Small intestine (tissue), 7 donors: ENCODE data around the gene FAM174B. TPM values are rescaled to one million over a fixed set of nuclear protein-coding genes. Genes with fewer than 3 reads are reported as not detected.

Source experiments
- DNase-seq, 2 donors: peaks; one replicate each; pipeline versions ENCODE4 v3.0.0 to v3.0.0-alpha.2; 2013
- FAIRE-seq: peaks from 2 replicates; lab custom pipeline; 2012; peaks lifted over from hg19 to GRCh38; lab: Jason Lieb, UNC
- H3K27ac ChIP-seq, 3 donors: one replicate each; pipeline ENCODE4 v1.5.1; 2013; ENCODE audit warnings: low read length in 2 of 3, mild to moderate bottlenecking in 2 of 3, control low read depth in 1 of 3, inconsistent platforms in 1 of 3, low read depth in 1 of 3, moderate library complexity in 1 of 3
- H3K27me3 ChIP-seq, 3 donors: one replicate each; pipeline ENCODE4 v1.6.1; 2013; ENCODE audit warnings: low read length in 3 of 3, inconsistent platforms in 1 of 3; ENCODE audit not compliant: control insufficient read depth in 3 of 3, insufficient read depth in 3 of 3
- H3K36me3 ChIP-seq, 3 donors: one replicate each; pipeline ENCODE4 v1.6.1; 2013; ENCODE audit warnings: low read length in 3 of 3, inconsistent platforms in 1 of 3, low read depth in 1 of 3, mild to moderate bottlenecking in 1 of 3, moderate library complexity in 1 of 3; ENCODE audit not compliant: control insufficient read depth in 3 of 3, insufficient read depth in 2 of 3
- H3K4me1 ChIP-seq, 3 donors: one replicate each; pipeline ENCODE4 v1.6.1; 2013; ENCODE audit warnings: low read length in 2 of 3, inconsistent platforms in 1 of 3, low read depth in 1 of 3, mild to moderate bottlenecking in 1 of 3, moderate library complexity in 1 of 3; ENCODE audit not compliant: control insufficient read depth in 3 of 3, insufficient read depth in 2 of 3
- H3K4me3 ChIP-seq, 3 donors: one replicate each; pipeline ENCODE4 v1.5.1; 2013; ENCODE audit warnings: low read length in 3 of 3, control low read depth in 1 of 3, inconsistent platforms in 1 of 3, low read depth in 1 of 3, mild to moderate bottlenecking in 1 of 3, moderate library complexity in 1 of 3
- H3K9me3 ChIP-seq, 2 donors: one replicate each; pipeline ENCODE4 v1.6.1; 2013; ENCODE audit warnings: low read depth in 1 of 2, low read length in 1 of 2; ENCODE audit not compliant: control insufficient read depth in 2 of 2, insufficient read depth in 1 of 2
- WGBS, 3 donors: extraction: QIAGEN DNeasy Blood & Tissue Kit; methylation state at CpG; one replicate each; pipeline ENCODE4 v1.1.7; 2013; 5-methylcytosine and 5-hydroxymethylcytosine counted together
- polyA plus RNA-seq, 4 donors: library from polyadenylated mRNA; stranded (reverse) in 3 of 4; unstranded in 1 of 4; fragments of 200-250 nt in 3 of 4; fragments of 120-200 nt in 1 of 4; gene quantifications; one replicate each; pipeline versions ENCODE4 v1.2.1 to v1.2.3, GENCODE V29; 2013
- donor health status: healthy with polysubstance abuse.
- donor health status: control.
- donor health status: control.
- donor health status: Bipolar disorder and iron deficiency.
- donor health status: healthy.

Gene FAM174B
- polyA plus RNA-seq, 4 donors: 1.8 to 14.6 (median 5.6) TPM

DNA sequence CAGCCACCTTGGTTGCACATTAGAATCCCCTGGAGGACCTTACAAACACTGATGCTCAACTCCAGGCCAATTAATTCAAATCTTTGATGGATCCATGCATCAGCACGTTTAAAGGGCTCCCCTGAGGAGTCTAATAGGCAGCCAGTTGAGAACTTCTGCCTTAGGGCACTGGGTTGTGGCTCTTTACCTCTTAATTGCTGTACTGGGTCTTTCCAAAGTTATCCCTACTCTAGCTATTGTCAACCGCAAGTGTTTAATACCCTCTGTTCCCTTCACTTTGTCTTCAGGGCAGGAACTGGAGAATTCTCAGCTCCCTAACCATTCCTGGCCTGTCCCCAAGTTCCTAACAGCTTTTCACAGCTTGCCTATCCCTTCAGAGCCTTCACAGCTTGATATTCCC is 15.0 kb upstream of the FAM174B start:
- DNase-seq: no peak
- no peaks in the 10 kb centered on the region for H3K27me3 ChIP-seq
- peaks cover 0 to 15% (median 2%) of the 10 kb centered on the region in 3 donors for H3K4me1 ChIP-seq
- no peak for FAIRE-seq
- 76 to 85% (median 84%) methylated on average over 2 of the region's 2 CpGs for WGBS, 3 donors
- H3K4me3 ChIP-seq: no peak overlapping the region
- H3K36me3 ChIP-seq: no peaks in the 10 kb centered on the region
- no peaks in the 10 kb centered on the region for H3K9me3 ChIP-seq
- H3K27ac ChIP-seq: no peak overlapping the region

DNA sequence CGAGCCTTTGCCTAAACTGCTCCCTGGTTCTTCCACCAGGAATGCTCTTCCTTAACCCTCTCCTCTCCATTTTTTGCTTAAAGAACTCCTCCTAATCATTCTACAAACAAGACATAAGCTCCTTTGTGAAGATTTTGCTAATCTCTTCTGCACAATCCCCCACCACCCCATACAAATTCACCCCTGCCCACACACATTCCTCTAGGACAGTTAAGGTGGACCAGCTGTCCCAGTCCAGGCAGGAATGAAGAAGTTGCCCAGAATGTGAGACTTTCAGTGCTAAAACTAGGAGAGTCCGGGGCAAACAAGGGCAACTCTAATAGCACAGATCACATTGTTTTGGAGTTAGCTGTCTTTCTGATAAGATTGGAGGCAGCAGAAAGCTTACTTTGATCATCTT is 13.9 kb upstream of the FAM174B start:
- H3K27ac ChIP-seq: no peak overlapping the region
- H3K4me1 ChIP-seq: peaks cover 0 to 15% (median 2%) of the 10 kb centered on the region in 3 donors
- H3K36me3 ChIP-seq: no peaks in the 10 kb centered on the region
- no peak overlapping the region for H3K4me3 ChIP-seq
- no peak for DNase-seq
- no peak for FAIRE-seq
- no peaks in the 10 kb centered on the region for H3K27me3 ChIP-seq
- no peaks in the 10 kb centered on the region for H3K9me3 ChIP-seq
- WGBS, 3 donors: 64 to 70% (median 67%) methylated on average over 2 of the region's 2 CpGs

DNA sequence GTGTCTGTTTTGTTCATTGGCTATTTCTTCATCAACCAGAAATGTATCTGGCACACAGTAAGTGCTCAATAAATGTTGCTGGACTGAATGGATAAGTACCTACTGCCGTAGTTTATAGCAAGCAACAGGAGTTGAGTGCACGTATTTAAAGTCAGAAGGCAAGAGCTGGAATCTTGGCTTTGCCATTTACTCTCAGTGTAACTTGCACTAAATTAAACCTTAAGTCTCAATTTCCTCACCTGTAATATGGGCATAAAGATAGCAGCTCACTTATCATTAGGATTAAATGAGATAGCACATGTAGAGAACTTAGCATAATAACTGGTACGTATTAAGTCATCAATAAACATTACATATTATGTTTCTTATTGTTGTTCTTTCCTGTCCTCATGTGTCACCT is 13.0 kb upstream of the FAM174B start:
- no peaks in the 10 kb centered on the region for H3K36me3 ChIP-seq
- H3K4me1 ChIP-seq: peaks cover 0 to 15% (median 2%) of the 10 kb centered on the region in 3 donors
- no peaks in the 10 kb centered on the region for H3K9me3 ChIP-seq
- H3K4me3 ChIP-seq: no peak overlapping the region
- FAIRE-seq (no peak), DNase-seq (no peak)
- no peaks in the 10 kb centered on the region for H3K27me3 ChIP-seq
- no peak overlapping the region for H3K27ac ChIP-seq
- WGBS, 3 donors: 78 to 80% (median 79%) methylated on average over 3 of the region's 3 CpGs

DNA sequence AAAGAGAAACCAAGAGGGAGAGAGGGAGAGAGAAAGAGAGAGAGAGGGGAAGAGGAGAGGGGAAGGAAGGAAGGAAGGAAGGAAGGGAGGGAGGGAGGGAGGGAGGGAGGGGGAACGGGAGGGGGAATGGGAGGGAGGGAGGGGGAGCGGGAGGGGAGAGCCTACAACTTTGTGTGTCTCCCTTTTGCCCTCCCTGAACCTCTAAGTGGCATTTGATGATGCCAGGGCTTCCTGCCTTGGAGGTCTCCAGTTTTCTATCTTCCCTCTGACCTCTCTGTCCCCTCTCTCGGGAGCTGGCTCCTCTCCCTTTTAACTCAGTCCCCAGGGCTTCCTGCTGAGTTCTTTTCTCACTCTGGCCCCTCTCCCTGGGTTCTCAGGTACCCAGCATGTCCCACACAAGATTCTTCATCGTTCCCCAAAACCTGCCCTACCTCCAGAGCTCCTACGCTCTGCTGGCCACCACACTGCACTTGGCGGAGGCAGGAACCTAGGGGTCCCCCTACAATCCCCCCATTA is 12.5 kb upstream of the FAM174B start:
- no peak for FAIRE-seq
- Histone ChIP-seq H3K9me3 (no peaks in the 10 kb centered on the region), H3K4me3 (no peak overlapping the region), H3K27ac (peak overlapping the region in 2 of 3 donors; percentile 68 to 74), H3K4me1 (peaks cover 0 to 15% (median 2%) of the 10 kb centered on the region in 3 donors), H3K36me3 (no peaks in the 10 kb centered on the region), H3K27me3 (no peaks in the 10 kb centered on the region)
- no peak for DNase-seq
- WGBS, 3 donors: 44 to 62% (median 58%) methylated on average over 5 to 6 of the region's 6 CpGs

DNA sequence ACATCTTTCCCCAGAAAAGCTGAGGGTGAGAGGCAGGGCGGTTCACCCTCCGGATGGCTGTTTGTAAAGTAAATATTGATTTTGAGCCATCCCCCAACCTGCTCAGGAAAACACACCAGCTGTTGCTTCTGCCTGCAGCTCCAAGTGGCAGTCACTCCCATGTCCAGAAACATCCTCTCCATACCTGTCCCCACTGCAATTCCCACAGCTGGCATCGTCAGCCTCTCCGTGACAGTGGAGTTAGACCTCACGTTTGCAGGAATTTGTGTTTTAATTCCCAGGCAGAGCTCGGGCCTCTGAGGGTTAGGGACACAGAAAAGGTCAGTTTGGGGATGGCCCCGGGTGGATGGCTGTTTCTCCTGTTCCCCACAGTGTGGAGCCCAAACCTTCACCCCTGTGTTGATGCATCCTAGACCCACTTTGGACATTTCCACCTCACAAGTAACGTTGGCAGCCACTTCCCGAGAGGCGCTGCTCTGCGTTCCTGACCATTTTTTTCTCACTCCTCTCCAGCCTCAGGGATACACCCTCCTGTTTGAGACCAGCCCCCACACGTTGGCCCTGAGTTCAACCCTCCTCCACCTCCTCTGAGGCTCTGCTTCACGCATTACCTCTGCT is 11.8 kb upstream of the FAM174B start:
- Histone ChIP-seq H3K27ac (peak overlapping the region in 2 of 3 donors; percentile 68 to 74), H3K9me3 (no peaks in the 10 kb centered on the region), H3K4me1 (peaks cover 0 to 15% (median 2%) of the 10 kb centered on the region in 3 donors), H3K36me3 (no peaks in the 10 kb centered on the region), H3K27me3 (no peaks in the 10 kb centered on the region), H3K4me3 (no peak overlapping the region)
- FAIRE-seq (no peak), DNase-seq (peak; percentile 32 to 42)
- 26 to 41% (median 37%) methylated on average over 13 of the region's 13 CpGs for WGBS, 3 donors

DNA sequence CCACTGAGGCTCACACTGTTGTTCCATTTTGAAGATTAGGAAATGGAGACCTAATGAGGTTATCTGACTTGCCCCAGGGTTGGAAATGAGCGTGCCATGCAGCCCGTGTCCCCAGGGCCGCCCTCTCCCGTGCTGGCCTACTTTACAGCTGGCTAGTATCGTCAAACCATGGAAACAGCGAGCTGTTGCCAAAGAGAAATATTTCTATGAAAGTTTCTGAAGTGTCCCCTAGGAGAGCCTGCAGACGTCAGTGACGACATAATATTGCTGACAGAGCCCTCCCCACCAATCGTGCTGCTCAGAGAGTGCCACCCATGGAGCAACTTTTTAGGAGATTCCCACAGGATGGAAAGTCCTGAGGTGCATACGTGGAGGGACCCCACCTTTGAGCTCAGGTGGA is 11.2 kb upstream of the FAM174B start:
- H3K9me3 ChIP-seq: no peaks in the 10 kb centered on the region
- H3K4me3 ChIP-seq: no peak overlapping the region
- no peaks in the 10 kb centered on the region for H3K36me3 ChIP-seq
- peak overlapping the region in 2 of 3 donors; percentile 68 to 74 for H3K27ac ChIP-seq
- H3K27me3 ChIP-seq: no peaks in the 10 kb centered on the region
- 53 to 59% (median 54%) methylated on average over 10 of the region's 10 CpGs for WGBS, 3 donors
- peaks cover 0 to 15% (median 2%) of the 10 kb centered on the region in 3 donors for H3K4me1 ChIP-seq
- FAIRE-seq (no peak), DNase-seq (peak in 1 of 2 donors; percentile 36)

DNA sequence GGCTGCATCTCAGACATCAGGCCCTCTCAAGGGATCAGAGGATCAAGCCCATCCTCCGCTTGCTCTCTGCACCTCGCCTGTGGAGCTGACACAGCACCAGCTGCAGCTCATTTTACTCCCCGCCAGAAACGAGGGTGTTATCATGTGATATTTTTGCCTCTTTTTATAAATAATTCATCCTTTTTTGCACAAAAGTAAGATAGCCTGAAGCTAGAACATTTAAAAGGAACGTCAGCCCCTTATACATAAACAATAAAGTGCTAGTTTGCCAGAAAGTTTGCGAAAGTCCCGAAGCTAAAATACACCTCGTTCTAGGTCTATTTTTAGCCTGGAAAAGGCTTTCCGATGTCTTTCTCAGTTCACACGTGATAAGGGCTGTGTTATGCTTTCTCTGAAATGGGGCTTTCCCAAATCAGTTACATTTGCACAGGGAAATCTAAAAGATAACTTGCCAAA is 9.6 kb upstream of the FAM174B start:
- no peak overlapping the region for H3K4me3 ChIP-seq
- WGBS, 3 donors: 35 to 60% (median 39%) methylated on average over 10 of the region's 10 CpGs
- FAIRE-seq: no peak
- no peak for DNase-seq
- no peaks in the 10 kb centered on the region for H3K36me3 ChIP-seq
- H3K9me3 ChIP-seq: no peaks in the 10 kb centered on the region
- H3K27me3 ChIP-seq: no peaks in the 10 kb centered on the region
- peaks cover 0 to 15% (median 2%) of the 10 kb centered on the region in 3 donors for H3K4me1 ChIP-seq
- H3K27ac ChIP-seq: peak overlapping the region in 2 of 3 donors; percentile 42 to 50

DNA sequence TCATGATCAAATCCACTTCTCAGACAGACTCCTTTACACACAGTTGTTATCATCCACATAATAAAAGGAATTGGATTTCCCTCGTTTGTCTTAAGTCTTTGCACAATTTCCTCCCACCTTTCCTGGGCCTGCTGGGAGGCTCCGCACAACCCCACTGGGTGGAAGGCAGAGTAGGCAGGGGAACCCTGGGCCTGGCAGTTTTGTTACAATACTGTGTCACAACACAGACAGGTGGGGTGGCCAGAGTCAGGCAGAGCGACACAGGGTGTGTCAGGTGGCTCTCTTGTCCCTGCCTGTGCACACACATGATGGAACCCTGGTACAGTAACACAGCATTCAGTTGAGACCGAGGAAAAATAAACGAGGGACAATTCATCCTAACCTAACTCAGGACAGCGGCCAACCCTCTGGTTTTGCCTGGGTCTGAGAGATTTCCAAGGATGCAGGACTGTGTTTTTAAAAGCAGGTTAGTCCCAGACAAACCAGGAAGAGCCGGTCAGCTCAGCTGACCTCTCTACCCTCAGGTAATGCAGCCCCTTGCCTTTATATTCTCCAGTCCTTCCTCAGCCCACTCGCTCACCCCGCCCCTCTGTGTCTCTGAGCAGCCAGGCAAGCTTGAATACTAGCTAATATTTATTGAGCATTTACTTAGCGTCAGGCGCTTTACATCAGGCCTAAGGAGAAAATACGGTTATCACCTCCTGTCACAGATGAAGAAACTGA is 8.8 kb upstream of the FAM174B start:
- H3K36me3 ChIP-seq: no peaks in the 10 kb centered on the region
- no peaks in the 10 kb centered on the region for H3K9me3 ChIP-seq
- DNase-seq: no peak
- H3K27ac ChIP-seq: peak overlapping the region in 2 of 3 donors; percentile 42 to 50
- no peak for FAIRE-seq
- 81 to 83% (median 83%) methylated on average over 12 of the region's 12 CpGs for WGBS, 3 donors
- no peak overlapping the region for H3K4me3 ChIP-seq
- H3K27me3 ChIP-seq: no peaks in the 10 kb centered on the region
- H3K4me1 ChIP-seq: peaks cover 0 to 15% (median 2%) of the 10 kb centered on the region in 3 donors
